Tibial nerve (tissue), 4 donors: ENCODE results near the gene SKI.

Experiments
- CTCF ChIP-seq, 5 experiments: fragments of 200-600 bp in 3 of 5; fragments of 450-650 bp in 2 of 5; sonication (generic) in 3 of 5; IDR thresholded peaks; one replicate each; pipeline ENCODE4 v1.5.1; 2016 to 2019; ENCODE audit warnings: antibody characterized with exemption in 5 of 5, mild to moderate bottlenecking in 3 of 5, moderate library complexity in 2 of 5
- EP300 ChIP-seq, 2 donors: sonication (generic); formaldehyde crosslinking; IDR thresholded peaks; one replicate each; pipeline ENCODE4 v1.6.1; 2017; ENCODE audit warnings: antibody characterized with exemption in 2 of 2, mild to moderate bottlenecking in 1 of 2
- POLR2A ChIP-seq, 2 donors: fragments of 450-650 bp; IDR thresholded peaks; one replicate each; pipeline ENCODE4 v1.6.1; 2017; ENCODE audit warnings: antibody characterized with exemption in 2 of 2, mild to moderate bottlenecking in 2 of 2, moderate library complexity in 2 of 2

GRCh38 chr1:2330519-2331199, 102.5 kb downstream of the SKI start:
- TF ChIP-seq POLR2A (IDR thresholded peaks at IDR 0.05) (no peak), CTCF (IDR thresholded peaks at IDR 0.05) (peak in 1 of 5 experiments; percentile 17), EP300 (IDR thresholded peaks at IDR 0.05) (peak; percentile 40 to 77)
